ENCODE results near the gene PDE4B. TPM values are rescaled to one million over a fixed set of nuclear protein-coding genes. Genes with fewer than 3 reads are reported as not detected.

Gene PDE4B
- total RNA-seq, 1 experiment from 2014 or later: 1.4 TPM

DNA sequence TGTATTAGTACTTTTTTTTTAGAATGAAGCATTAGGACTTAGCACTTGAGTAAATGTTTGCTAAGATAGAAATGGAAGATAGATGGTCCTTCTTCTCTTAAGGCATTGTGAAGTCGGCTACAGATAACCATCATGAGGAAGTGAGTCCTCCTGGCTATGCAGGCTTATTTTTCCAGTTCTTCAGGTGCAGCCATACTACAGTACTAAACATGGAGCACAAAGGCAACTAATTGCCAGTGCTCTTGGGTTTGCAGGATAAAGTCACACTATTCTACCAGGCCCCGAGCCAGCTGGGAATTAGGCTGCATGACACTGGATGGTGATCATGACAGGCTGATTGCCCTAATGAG, 543.9 kb downstream of the PDE4B start:
- Histone ChIP-seq H3K9ac (ENCODE audit: low read length) (no peak overlapping the region), H4K20me1 (ENCODE audit: low read length) (no peaks in the 10 kb centered on the region), H3K36me3 (ENCODE audit: low read depth, low read length) (no peaks in the 10 kb centered on the region), H3K79me2 (ENCODE audit: low read length) (no peaks in the 10 kb centered on the region), H3K27me3 (ENCODE audit: low read length) (no peaks in the 10 kb centered on the region), H3K4me2 (ENCODE audit: low read length) (no peak overlapping the region), H3K4me3 (ENCODE audit: low read length) (no peak overlapping the region), H3K9me3 (ENCODE audit: low read length) (no peaks in the 10 kb centered on the region), H3K9me2 (replicated peaks; ENCODE audit: low read length) (no peaks in the 10 kb centered on the region), H2AFZ (ENCODE audit: low read length) (no peak overlapping the region), H3K4me1 (ENCODE audit: insufficient read depth, low read length) (peaks cover 22% of the 10 kb centered on the region), H3F3A (ENCODE audit: low read length, unreplicated experiment) (no peaks in the 10 kb centered on the region), H3K27ac (ENCODE audit: low read length) (no peak overlapping the region)
- intact Hi-C loops (cut with micrococcal nuclease): no loop called here
- TF ChIP-seq EZH2phosphoT487 (IDR thresholded peaks at IDR 0.05; ENCODE audit: borderline replicate concordance, low read length) (no peak), EZH2 (IDR thresholded peaks at IDR 0.05; ENCODE audit: low read length, unreplicated experiment) (no peak)
- TF ChIP-seq, protein P1, sequence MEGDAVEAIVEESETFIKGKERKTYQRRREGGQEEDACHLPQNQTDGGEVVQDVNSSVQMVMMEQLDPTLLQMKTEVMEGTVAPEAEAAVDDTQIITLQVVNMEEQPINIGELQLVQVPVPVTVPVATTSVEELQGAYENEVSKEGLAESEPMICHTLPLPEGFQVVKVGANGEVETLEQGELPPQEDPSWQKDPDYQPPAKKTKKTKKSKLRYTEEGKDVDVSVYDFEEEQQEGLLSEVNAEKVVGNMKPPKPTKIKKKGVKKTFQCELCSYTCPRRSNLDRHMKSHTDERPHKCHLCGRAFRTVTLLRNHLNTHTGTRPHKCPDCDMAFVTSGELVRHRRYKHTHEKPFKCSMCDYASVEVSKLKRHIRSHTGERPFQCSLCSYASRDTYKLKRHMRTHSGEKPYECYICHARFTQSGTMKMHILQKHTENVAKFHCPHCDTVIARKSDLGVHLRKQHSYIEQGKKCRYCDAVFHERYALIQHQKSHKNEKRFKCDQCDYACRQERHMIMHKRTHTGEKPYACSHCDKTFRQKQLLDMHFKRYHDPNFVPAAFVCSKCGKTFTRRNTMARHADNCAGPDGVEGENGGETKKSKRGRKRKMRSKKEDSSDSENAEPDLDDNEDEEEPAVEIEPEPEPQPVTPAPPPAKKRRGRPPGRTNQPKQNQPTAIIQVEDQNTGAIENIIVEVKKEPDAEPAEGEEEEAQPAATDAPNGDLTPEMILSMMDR (conservative IDR thresholded peaks at IDR 0.05; ENCODE audit: low read depth, low read length): no peak
- ATAC-seq (no peak), DNase-seq (no peak)
- CTCF ChIA-PET: no interaction called here
- no TSS peak for BruUV-seq (replicated peaks)
- POLR2A ChIA-PET (ENCODE audit: unreplicated experiment): no interaction called here

DNA sequence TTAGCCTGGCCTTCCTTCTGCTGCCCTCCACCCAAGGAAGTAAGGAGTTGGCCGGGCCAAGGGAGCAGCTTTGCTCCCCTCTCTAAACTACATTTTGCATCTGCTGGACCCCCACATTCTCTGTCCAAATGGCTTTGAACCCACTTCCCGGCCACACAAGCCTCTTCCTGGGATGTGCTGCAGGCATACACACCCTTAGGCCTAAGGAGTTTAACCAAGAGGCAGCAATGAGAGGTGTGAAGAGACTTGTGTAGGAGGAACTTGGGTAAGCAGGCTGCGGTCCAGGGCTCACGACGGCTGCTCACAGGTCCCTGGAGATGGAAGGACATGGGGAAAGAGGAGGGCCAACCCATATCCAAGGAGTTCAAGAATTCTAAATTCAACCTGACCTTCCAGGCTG, 544.6 kb downstream of the PDE4B start:
- Histone ChIP-seq H3K9ac (ENCODE audit: low read length) (no peak overlapping the region), H3K4me3 (ENCODE audit: low read length) (no peak overlapping the region), H3K9me2 (replicated peaks; ENCODE audit: low read length) (no peaks in the 10 kb centered on the region), H3K27me3 (ENCODE audit: low read length) (no peaks in the 10 kb centered on the region), H3K9me3 (ENCODE audit: low read length) (no peaks in the 10 kb centered on the region), H3F3A (ENCODE audit: low read length, unreplicated experiment) (no peaks in the 10 kb centered on the region), H3K27ac (ENCODE audit: low read length) (no peak overlapping the region), H2AFZ (ENCODE audit: low read length) (no peak overlapping the region), H3K4me1 (ENCODE audit: insufficient read depth, low read length) (peaks cover 19% of the 10 kb centered on the region), H3K79me2 (ENCODE audit: low read length) (no peaks in the 10 kb centered on the region), H3K4me2 (ENCODE audit: low read length) (no peak overlapping the region), H3K36me3 (ENCODE audit: low read depth, low read length) (no peaks in the 10 kb centered on the region), H4K20me1 (ENCODE audit: low read length) (no peaks in the 10 kb centered on the region)
- CTCF ChIA-PET: no interaction called here
- POLR2A ChIA-PET (ENCODE audit: unreplicated experiment): no interaction called here
- intact Hi-C loops (cut with micrococcal nuclease): no loop called here
- BruUV-seq (replicated peaks): no TSS peak
- DNase-seq: no peak
- ATAC-seq: no peak
- TF ChIP-seq EZH2 (IDR thresholded peaks at IDR 0.05; ENCODE audit: low read length, unreplicated experiment): no peak
- TF ChIP-seq, protein P1 (conservative IDR thresholded peaks at IDR 0.05; ENCODE audit: low read depth, low read length): no peak
- no peak for TF ChIP-seq EZH2phosphoT487 (IDR thresholded peaks at IDR 0.05; ENCODE audit: borderline replicate concordance, low read length)

DNA sequence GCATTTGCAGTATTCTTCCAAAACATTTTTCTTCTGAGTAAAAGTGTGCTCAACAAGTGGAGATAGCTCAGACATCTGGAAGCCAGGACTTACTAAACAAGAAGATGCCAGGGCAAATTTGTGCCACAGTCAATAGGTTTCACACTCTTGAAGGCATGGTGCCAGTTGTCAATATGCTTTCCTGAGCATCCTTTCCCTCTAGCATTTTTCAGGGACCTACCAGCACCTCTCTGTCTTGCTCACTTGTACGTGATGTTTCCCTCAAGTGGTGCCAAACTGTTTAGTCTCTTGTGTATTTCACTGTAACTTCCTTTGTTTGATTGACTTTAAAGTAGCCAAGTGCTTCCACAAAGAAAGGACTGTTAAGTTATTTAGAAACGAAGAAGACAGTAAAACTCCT, 547.2 kb downstream of the PDE4B start:
- intact Hi-C loops (cut with micrococcal nuclease): no loop called here
- no peaks in the 10 kb centered on the region for H3K9me2 ChIP-seq (replicated peaks; ENCODE audit: low read length)
- peaks cover 12% of the 10 kb centered on the region for H3K4me1 ChIP-seq (ENCODE audit: insufficient read depth, low read length)
- ATAC-seq (no peak; the same call in 1 of the 2 replicates), DNase-seq (no peak)
- H3K9me3 ChIP-seq (ENCODE audit: low read length): no peaks in the 10 kb centered on the region
- no peaks in the 10 kb centered on the region for H3F3A ChIP-seq (ENCODE audit: low read length, unreplicated experiment)
- no peak for TF ChIP-seq EZH2 (IDR thresholded peaks at IDR 0.05; ENCODE audit: low read length, unreplicated experiment)
- TF ChIP-seq, protein P1 (conservative IDR thresholded peaks at IDR 0.05; ENCODE audit: low read depth, low read length): no peak
- no peak for TF ChIP-seq EZH2phosphoT487 (IDR thresholded peaks at IDR 0.05; ENCODE audit: borderline replicate concordance, low read length)
- no peaks in the 10 kb centered on the region for H4K20me1 ChIP-seq (ENCODE audit: low read length)
- no TSS peak for BruUV-seq (replicated peaks)
- no peak overlapping the region for H3K4me3 ChIP-seq (ENCODE audit: low read length)
- H3K9ac ChIP-seq (ENCODE audit: low read length): no peak overlapping the region
- CTCF ChIA-PET: no interaction called here
- H3K27ac ChIP-seq (ENCODE audit: low read length): no peak overlapping the region
- POLR2A ChIA-PET (ENCODE audit: unreplicated experiment): no interaction called here
- H3K4me2 ChIP-seq (ENCODE audit: low read length): no peak overlapping the region
- H2AFZ ChIP-seq (ENCODE audit: low read length): no peak overlapping the region
- no peaks in the 10 kb centered on the region for H3K27me3 ChIP-seq (ENCODE audit: low read length)
- H3K79me2 ChIP-seq (ENCODE audit: low read length): no peaks in the 10 kb centered on the region
- no peaks in the 10 kb centered on the region for H3K36me3 ChIP-seq (ENCODE audit: low read depth, low read length)

Data from PC-3 (cell line).